Aorta (tissue), 5 donors: ENCODE results near the gene C3orf18. TPM values are rescaled to one million over a fixed set of nuclear protein-coding genes. Genes with fewer than 3 reads are reported as not detected.

Experiments used
- ATAC-seq: fragments of 200-7000 bp; cut with Tn5 transposase; one replicate; pipeline ENCODE4 v1.9.1; 2022; ENCODE audit warnings: moderate library complexity; ENCODE audit not compliant: low FRiP score
- DNase-seq, 2 donors: peaks; one replicate each; pipeline ENCODE4 v3.0.0-alpha.2; 2020
- H3K27ac ChIP-seq, 2 donors: one replicate each; pipeline ENCODE4 v1.5.1; 2013; ENCODE audit warnings: low read length in 2 of 2, mild to moderate bottlenecking in 2 of 2, moderate library complexity in 2 of 2, control low read depth in 1 of 2, inconsistent platforms in 1 of 2, low read depth in 1 of 2
- H3K27me3 ChIP-seq, 2 donors: one replicate each; pipeline ENCODE4 v1.6.1; 2013; ENCODE audit warnings: control low read depth in 1 of 2, low read length in 1 of 2, mild to moderate bottlenecking in 1 of 2, moderate library complexity in 1 of 2; ENCODE audit not compliant: insufficient read depth in 2 of 2, control insufficient read depth in 1 of 2
- H3K36me3 ChIP-seq, 2 donors: one replicate each; pipeline ENCODE4 v1.6.1; 2013; ENCODE audit warnings: control low read depth in 1 of 2, low read length in 1 of 2, mild to moderate bottlenecking in 1 of 2; ENCODE audit not compliant: insufficient read depth in 2 of 2, control insufficient read depth in 1 of 2
- H3K4me1 ChIP-seq, 2 donors: one replicate each; pipeline ENCODE4 v1.6.1; 2013; ENCODE audit warnings: low read length in 2 of 2, control low read depth in 1 of 2, mild to moderate bottlenecking in 1 of 2, moderate library complexity in 1 of 2; ENCODE audit not compliant: insufficient read depth in 2 of 2, control insufficient read depth in 1 of 2
- H3K4me3 ChIP-seq, 2 donors: one replicate each; pipeline ENCODE4 v1.5.1; 2013; ENCODE audit warnings: low read length in 2 of 2, control low read depth in 1 of 2, mild to moderate bottlenecking in 1 of 2
- H3K9me3 ChIP-seq: one replicate; pipeline ENCODE4 v1.6.1; 2013; ENCODE audit warnings: mild to moderate bottlenecking, low read length; ENCODE audit not compliant: control insufficient read depth
- WGBS, 2 donors: extraction: QIAGEN DNeasy Blood & Tissue Kit; methylation state at CpG; one replicate each; pipeline ENCODE4 v1.1.7; 2013; 5-methylcytosine and 5-hydroxymethylcytosine counted together
- intact Hi-C, 2 donors: fragments of 100-400 bp; cut with DNase I; formaldehyde crosslinking; loops; one replicate each; pipeline versions ENCODE4 v1.14.2 to v1.15.0; 2022
- long read RNA-seq, 2 donors: library from polyadenylated mRNA; unstranded; transcript quantifications; one replicate each; pipeline ENCODE4 v2.0.0, GENCODE V29; 2020 to 2021
- polyA plus RNA-seq, 2 donors: library from polyadenylated mRNA; stranded (reverse); fragments of 200-250 nt; gene quantifications; one replicate each; pipeline ENCODE4 v1.2.3, GENCODE V29; 2013
- total RNA-seq, 2 donors: library from RNA; stranded (reverse); fragmentation: NEBNext Ultra II Directional; extraction: Animal tissue kit (Norgen Biotek cat#: 25700); gene quantifications; one replicate each; pipeline ENCODE4 v1.2.1, GENCODE V29; 2021
- donor health status: healthy with polysubstance abuse.
- donor health status: Bipolar disorder and iron deficiency.
- donor health status: DM: no; HTN: no; CAD: no.
- donor health status: DM: no; HTN: no; CAD: no.
- donor health status: DM: yes; HTN: yes; CAD: no.

Gene C3orf18
- total RNA-seq (10 to 100 TPM in 1 of 2 donors, 1 to 10 TPM in 1; 8.8 to 15.9 TPM), polyA plus RNA-seq (10 to 100 TPM; 16.4 to 18.0 TPM)
- long read RNA-seq, donor 1, transcript C3orf18-203 (5 exons, 2,486 nt), result major isoform, 24 of 80 reads
- long read RNA-seq, donor 1, transcript C3orf18-210 (4 exons, 788 nt), result minor isoform, 23 of 80 reads
- long read RNA-seq, donor 1, transcript C3orf18-201 (6 exons, 2,655 nt), result minor isoform, 6 of 80 reads
- long read RNA-seq, donor 1, partial matches to known transcripts, result 6 of 80 reads
- long read RNA-seq, donor 1, other reads (novel, unspliced or antisense), result 17 of 80 reads
- long read RNA-seq, donor 2, transcript C3orf18-203 (5 exons, 2,486 nt), result major isoform, 5 of 15 reads
- long read RNA-seq, donor 2, transcript C3orf18-210 (4 exons, 788 nt), result major isoform, 5 of 15 reads
- long read RNA-seq, donor 2, partial matches to known transcripts, result 1 of 15 reads
- long read RNA-seq, donor 2, other reads (novel, unspliced or antisense), result 4 of 15 reads

- ATAC-seq (peak; percentile 89), DNase-seq (peak; percentile 97)
- Histone ChIP-seq H3K4me1 (no peaks in the 10 kb centered on the region), H3K27me3 (no peaks in the 10 kb centered on the region), H3K27ac (peak within 1 kb of the TSS in 1 of 2 donors; percentile 41), H3K36me3 (no peaks in the 10 kb centered on the region), H3K9me3 (no peaks in the 10 kb centered on the region), H3K4me3 (peak within 1 kb of the TSS; percentile 36 to 62)
- whole genome bisulfite sequencing, 2 donors, result 1% methylated on average over 52 to 53 of the region's 53 CpGs
- intact Hi-C loops, result no loop called here
Measured at GRCh38 chr3:50567386-50568167, at the start of gene C3orf18. C3orf18 (minus strand) TSS chr3:50567747; CDS start chr3:50565699, 2,048 bp downstream.

GRCh38 chr3:50616770-50617095 is 49.2 kb upstream of the C3orf18 start:
- Histone ChIP-seq H3K27me3 (no peaks in the 10 kb centered on the region), H3K27ac (peak overlapping the region in 1 of 2 donors; percentile 64), H3K36me3 (no peaks in the 10 kb centered on the region), H3K4me1 (no peaks in the 10 kb centered on the region), H3K4me3 (peak overlapping the region; percentile 51 to 63), H3K9me3 (no peaks in the 10 kb centered on the region)
- intact Hi-C loops, result loop anchor here (1.0 to 5.0 kb wide), 3 partner anchors 756 to 771 kb away; partner anchors contain the start of gene MANF (in 1 of the 2)
- ATAC-seq (peak; percentile 93), DNase-seq (peak; percentile 96 to 97)
- WGBS, 2 donors, result 0% methylated on average over 17 to 22 of the region's 22 CpGs

GRCh38 chr3:50616003-50616769 is 48.6 kb upstream of the C3orf18 start:
- peak overlapping the region; percentile 51 to 63 for H3K4me3 ChIP-seq
- peak; percentile 87 to 93 for DNase-seq
- H3K36me3 ChIP-seq, result no peaks in the 10 kb centered on the region
- no peaks in the 10 kb centered on the region for H3K9me3 ChIP-seq
- peak overlapping the region in 1 of 2 donors; percentile 64 for H3K27ac ChIP-seq
- intact Hi-C loops, result loop anchor here (1.0 to 5.0 kb wide), 3 partner anchors 756 to 771 kb away; partner anchors contain the start of gene MANF (in 1 of the 2)
- peak; percentile 83 for ATAC-seq
- no peaks in the 10 kb centered on the region for H3K4me1 ChIP-seq
- WGBS, 2 donors, result 1% methylated on average over 24 of the region's 24 CpGs
- H3K27me3 ChIP-seq, result no peaks in the 10 kb centered on the region

- ATAC-seq (no peak), DNase-seq (no peak)
- intact Hi-C loops, result loop anchor here (5.0 kb wide), 2 partner anchors 757 to 772 kb away; partner anchors contain the start of gene MANF (in 1 of the 2)
- Histone ChIP-seq H3K4me1 (no peaks in the 10 kb centered on the region), H3K27me3 (no peaks in the 10 kb centered on the region), H3K27ac (no peak overlapping the region), H3K9me3 (no peaks in the 10 kb centered on the region), H3K4me3 (no peak overlapping the region), H3K36me3 (no peaks in the 10 kb centered on the region)
- WGBS, 2 donors, result 61 to 71% methylated on average over 1 of the region's 1 CpG
Measured at GRCh38 chr3:50615190-50615589, 47.6 kb upstream of the C3orf18 start.

- ATAC-seq (no peak), DNase-seq (no peak)
- WGBS, 2 donors, result 61 to 64% methylated on average over 6 of the region's 6 CpGs
- H3K27ac ChIP-seq, result no peak overlapping the region
- H3K9me3 ChIP-seq, result no peaks in the 10 kb centered on the region
- H3K36me3 ChIP-seq, result no peaks in the 10 kb centered on the region
- no peaks in the 10 kb centered on the region for H3K27me3 ChIP-seq
- no peak overlapping the region for H3K4me3 ChIP-seq
- no peaks in the 10 kb centered on the region for H3K4me1 ChIP-seq
- intact Hi-C loops, result loop anchor here in 1 of 2 donors (5.0 kb wide), 2 partner anchors 96 to 261 kb away; partner anchors contain the start of genes CYB561D2 and NPRL2
Measured at GRCh38 chr3:50612970-50613846, 45.7 kb upstream of the C3orf18 start.

- Histone ChIP-seq H3K4me3 (peak overlapping the region; percentile 7 to 61), H3K9me3 (no peaks in the 10 kb centered on the region), H3K27me3 (no peaks in the 10 kb centered on the region), H3K36me3 (no peaks in the 10 kb centered on the region), H3K27ac (no peak overlapping the region), H3K4me1 (no peaks in the 10 kb centered on the region)
- no peak for DNase-seq
- 2 to 3% methylated on average over 29 of the region's 29 CpGs for WGBS, 2 donors
- no peak for ATAC-seq
- intact Hi-C loops, result loop anchor here in 1 of 2 donors (5.0 kb wide), 2 partner anchors 95 to 260 kb away; partner anchors contain the start of genes CYB561D2 and NPRL2
Measured at GRCh38 chr3:50612234-50612882, 44.8 kb upstream of the C3orf18 start.

GRCh38 chr3:50611464-50612233 is 44.1 kb upstream of the C3orf18 start, which contains the start of gene CISH:
CISH (minus strand) TSS chr3:50611774; CDS start chr3:50611650, 124 bp downstream.
- peak; percentile 97 to 98 for DNase-seq
- H3K4me3 ChIP-seq, result peak within 1 kb of the TSS; percentile 7 to 61
- intact Hi-C loops, result loop anchor here in 1 of 2 donors (1.0 to 5.0 kb wide), 3 partner anchors 9 to 259 kb away; partner anchors contain the start of genes CYB561D2 and NPRL2
- peak within 1 kb of the TSS in 1 of 2 donors; percentile 2 for H3K27ac ChIP-seq
- H3K36me3 ChIP-seq, result no peaks in the 10 kb centered on the region
- 0 to 2% methylated on average over 54 to 75 of the region's 75 CpGs for WGBS, 2 donors
- ATAC-seq, result peak; percentile 90
- no peaks in the 10 kb centered on the region for H3K27me3 ChIP-seq
- H3K9me3 ChIP-seq, result no peaks in the 10 kb centered on the region
- no peaks in the 10 kb centered on the region for H3K4me1 ChIP-seq
